ENCODE measurements around the gene RBPJ. TPM values are rescaled to one million over a fixed set of nuclear protein-coding genes. Genes with fewer than 3 reads are reported as not detected.
"Not testable (repeated sequence)": the region's sequence is repeated elsewhere in the genome, so short reads cannot be mapped to it uniquely, and the experiment has no call there.

Gene RBPJ
- total RNA-seq, 2 experiments from 2014 or later: 39.9 to 61.1 TPM

- ChIA-PET POLR2A (interaction anchor here (0.7 to 1.9 kb wide), 6 partner anchors 10 to 404 kb away, joined by 3 to 9 read pairs (median 4); no protein-coding TSS in a partner anchor), CTCF (ENCODE audit: unreplicated experiment) (interaction anchor here (0.7 kb wide), 1 partner anchor 8 kb away, joined by 3 read pairs; no protein-coding TSS in a partner anchor)
- intact Hi-C loops (cut with micrococcal nuclease; ENCODE audit: unreplicated experiment): no loop called here
- H3K79me2 ChIP-seq (ENCODE audit: insufficient read depth, low read depth, low read length): no peaks in the 10 kb centered on the region
- peaks cover 6% of the 10 kb centered on the region; the same call in 1 of the 2 replicates for H3K36me3 ChIP-seq (ENCODE audit: insufficient read depth, low read length)
- no peak overlapping the region for H2AFZ ChIP-seq (ENCODE audit: low read length)
- H3K4me3 ChIP-seq (ENCODE audit: low read depth, low read length, poor library complexity, severe bottlenecking): no peak overlapping the region
- peaks cover 14% of the 10 kb centered on the region for H3K4me1 ChIP-seq (ENCODE audit: insufficient read depth, low read length, poor library complexity, severe bottlenecking)
- H3K9me3 ChIP-seq (ENCODE audit: low read length): no peaks in the 10 kb centered on the region
- 0 out of 2 replicates have a peak, but pooled peaks cover under 1% of the 10 kb centered on the region for H4K20me1 ChIP-seq (ENCODE audit: insufficient read depth, low read length)
- BruUV-seq (replicated peaks): no TSS peak
- H3K27ac ChIP-seq (ENCODE audit: low read depth, low read length, poor library complexity, severe bottlenecking): no peak overlapping the region
- H3K4me2 ChIP-seq (ENCODE audit: low read length): no peak overlapping the region
- no peak for TF ChIP-seq CTCF (conservative IDR thresholded peaks at IDR 0.05; ENCODE audit: low read length)
- no peak for TF ChIP-seq EZH2phosphoT487 (IDR thresholded peaks at IDR 0.05; ENCODE audit: borderline replicate concordance, low read depth, low read length)
- no peak for DNase-seq (ENCODE audit: low spot score)
- no peaks in the 10 kb centered on the region for H3K9me2 ChIP-seq (ENCODE audit: insufficient read depth, low read length)
Observed at GRCh38 chr4:26397086-26397485, 76.3 kb downstream of the RBPJ start.

GRCh38 chr4:26400132-26400531 is 79.3 kb downstream of the RBPJ start:
- no peaks in the 10 kb centered on the region for H3K9me3 ChIP-seq (ENCODE audit: low read length)
- no peak overlapping the region for H3K4me3 ChIP-seq (ENCODE audit: low read depth, low read length, poor library complexity, severe bottlenecking)
- CTCF ChIA-PET (ENCODE audit: unreplicated experiment): no interaction called here
- H3K4me2 ChIP-seq (ENCODE audit: low read length): no peak overlapping the region
- no peaks in the 10 kb centered on the region for H3K79me2 ChIP-seq (ENCODE audit: insufficient read depth, low read depth, low read length)
- peaks cover 8% of the 10 kb centered on the region; the same call in 1 of the 2 replicates for H3K36me3 ChIP-seq (ENCODE audit: insufficient read depth, low read length)
- H3K4me1 ChIP-seq (ENCODE audit: insufficient read depth, low read length, poor library complexity, severe bottlenecking): peaks cover 25% of the 10 kb centered on the region
- intact Hi-C loops (cut with micrococcal nuclease; ENCODE audit: unreplicated experiment): no loop called here
- no peak for TF ChIP-seq EZH2phosphoT487 (IDR thresholded peaks at IDR 0.05; ENCODE audit: borderline replicate concordance, low read depth, low read length)
- TF ChIP-seq CTCF (conservative IDR thresholded peaks at IDR 0.05; ENCODE audit: low read length): 0 out of 2 replicates have a peak, but pooled peaks have one; percentile 35
- POLR2A ChIA-PET: interaction anchor here (0.7 to 2.1 kb wide), 2 partner anchors 8 to 585 kb away, joined by 3 to 13 read pairs; no protein-coding TSS in a partner anchor
- no TSS peak for BruUV-seq (replicated peaks)
- H2AFZ ChIP-seq (ENCODE audit: low read length): no peak overlapping the region
- H3K9me2 ChIP-seq (ENCODE audit: insufficient read depth, low read length): no peaks in the 10 kb centered on the region
- DNase-seq (ENCODE audit: low spot score): no peak
- no peak overlapping the region for H3K27ac ChIP-seq (ENCODE audit: low read depth, low read length, poor library complexity, severe bottlenecking)
- H4K20me1 ChIP-seq (ENCODE audit: insufficient read depth, low read length): 0 out of 2 replicates have a peak, but pooled peaks cover 4% of the 10 kb centered on the region

- intact Hi-C loops (cut with micrococcal nuclease; ENCODE audit: unreplicated experiment): not testable (repeated sequence)
- POLR2A ChIA-PET: interaction anchor here (0.7 to 2.1 kb wide), 5 partner anchors 10 to 209 kb away, joined by 3 to 13 read pairs (median 4); no protein-coding TSS in a partner anchor
Observed at GRCh38 chr4:26402017-26402416, 81.2 kb downstream of the RBPJ start.

More at GRCh38 chr4:26402017-26402416, 81.2 kb downstream of the RBPJ start:
- H3K4me1 ChIP-seq (ENCODE audit: insufficient read depth, low read length, poor library complexity, severe bottlenecking): peaks cover 25% of the 10 kb centered on the region
- H3K27ac ChIP-seq (ENCODE audit: low read depth, low read length, poor library complexity, severe bottlenecking): peak overlapping the region; percentile 40
- not testable (repeated sequence) for H3K9me2 ChIP-seq (ENCODE audit: insufficient read depth, low read length); H2AFZ ChIP-seq (ENCODE audit: low read length); H3K79me2 ChIP-seq (ENCODE audit: insufficient read depth, low read depth, low read length); DNase-seq (ENCODE audit: low spot score); BruUV-seq (replicated peaks); H4K20me1 ChIP-seq (ENCODE audit: insufficient read depth, low read length)
- peak overlapping the region; percentile 10 for H3K4me3 ChIP-seq (ENCODE audit: low read depth, low read length, poor library complexity, severe bottlenecking)
- H3K9me3 ChIP-seq (ENCODE audit: low read length): peaks cover 15% of the 10 kb centered on the region
- CTCF ChIA-PET (ENCODE audit: unreplicated experiment): interaction anchor here (1.1 kb wide), 1 partner anchor 72 kb away, joined by 3 read pairs; no protein-coding TSS in a partner anchor
- peaks cover 25% of the 10 kb centered on the region for H3K36me3 ChIP-seq (ENCODE audit: insufficient read depth, low read length)
- peak overlapping the region; percentile 56 for H3K4me2 ChIP-seq (ENCODE audit: low read length)
